Small intestine (tissue), 7 donors: ENCODE data around the gene MARF1. TPM values are rescaled to one million over a fixed set of nuclear protein-coding genes. Genes with fewer than 3 reads are reported as not detected.
"Not testable (repeated sequence)": the region's sequence is repeated elsewhere in the genome, so short reads cannot be mapped to it uniquely, and the experiment has no call there.

Experiments
- DNase-seq, 2 donors: peaks; one replicate each; pipeline versions ENCODE4 v3.0.0 to v3.0.0-alpha.2; 2013
- FAIRE-seq: peaks from 2 replicates; lab custom pipeline; 2012; peaks lifted over from hg19 to GRCh38; lab: Jason Lieb, UNC
- H3K27ac ChIP-seq, 3 donors: one replicate each; pipeline ENCODE4 v1.5.1; 2013; ENCODE audit warnings: low read length in 2 of 3, mild to moderate bottlenecking in 2 of 3, control low read depth in 1 of 3, inconsistent platforms in 1 of 3, low read depth in 1 of 3, moderate library complexity in 1 of 3
- H3K27me3 ChIP-seq, 3 donors: one replicate each; pipeline ENCODE4 v1.6.1; 2013; ENCODE audit warnings: low read length in 3 of 3, inconsistent platforms in 1 of 3; ENCODE audit not compliant: control insufficient read depth in 3 of 3, insufficient read depth in 3 of 3
- H3K36me3 ChIP-seq, 3 donors: one replicate each; pipeline ENCODE4 v1.6.1; 2013; ENCODE audit warnings: low read length in 3 of 3, inconsistent platforms in 1 of 3, low read depth in 1 of 3, mild to moderate bottlenecking in 1 of 3, moderate library complexity in 1 of 3; ENCODE audit not compliant: control insufficient read depth in 3 of 3, insufficient read depth in 2 of 3
- H3K4me1 ChIP-seq, 3 donors: one replicate each; pipeline ENCODE4 v1.6.1; 2013; ENCODE audit warnings: low read length in 2 of 3, inconsistent platforms in 1 of 3, low read depth in 1 of 3, mild to moderate bottlenecking in 1 of 3, moderate library complexity in 1 of 3; ENCODE audit not compliant: control insufficient read depth in 3 of 3, insufficient read depth in 2 of 3
- H3K4me3 ChIP-seq, 3 donors: one replicate each; pipeline ENCODE4 v1.5.1; 2013; ENCODE audit warnings: low read length in 3 of 3, control low read depth in 1 of 3, inconsistent platforms in 1 of 3, low read depth in 1 of 3, mild to moderate bottlenecking in 1 of 3, moderate library complexity in 1 of 3
- H3K9me3 ChIP-seq, 2 donors: one replicate each; pipeline ENCODE4 v1.6.1; 2013; ENCODE audit warnings: low read depth in 1 of 2, low read length in 1 of 2; ENCODE audit not compliant: control insufficient read depth in 2 of 2, insufficient read depth in 1 of 2
- WGBS, 3 donors: extraction: QIAGEN DNeasy Blood & Tissue Kit; methylation state at CpG; one replicate each; pipeline ENCODE4 v1.1.7; 2013; 5-methylcytosine and 5-hydroxymethylcytosine counted together
- polyA plus RNA-seq, 4 donors: library from polyadenylated mRNA; stranded (reverse) in 3 of 4; unstranded in 1 of 4; fragments of 200-250 nt in 3 of 4; fragments of 120-200 nt in 1 of 4; gene quantifications; one replicate each; pipeline versions ENCODE4 v1.2.1 to v1.2.3, GENCODE V29; 2013
- donor health status: healthy with polysubstance abuse.
- donor health status: control.
- donor health status: control.
- donor health status: Bipolar disorder and iron deficiency.
- donor health status: healthy.

Gene MARF1
- polyA plus RNA-seq, 4 donors, result 14.3 to 41.4 (median 15.7) TPM

DNA sequence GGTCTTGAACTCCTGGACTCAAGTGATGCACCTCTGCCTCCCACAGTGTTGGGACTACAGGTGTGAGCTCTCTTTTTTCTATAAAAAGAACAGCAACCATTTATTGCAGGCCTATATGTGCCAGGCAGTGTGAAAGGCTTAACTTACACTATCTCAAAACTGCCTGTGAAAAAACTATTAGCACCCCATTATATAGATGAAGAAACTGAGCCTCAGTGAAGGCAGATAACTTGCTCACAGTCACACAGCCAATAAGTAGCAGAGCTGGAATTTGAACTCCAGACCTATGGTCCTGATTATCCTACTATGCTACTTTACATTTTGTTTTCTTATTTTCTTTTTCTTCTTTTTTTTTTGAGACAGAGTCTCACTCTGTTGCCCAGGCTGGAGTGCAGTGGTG, 22.2 kb upstream of the MARF1 start:
- Histone ChIP-seq H3K9me3 (no peaks in the 10 kb centered on the region), H3K4me1 (no peaks in the 10 kb centered on the region), H3K27me3 (no peaks in the 10 kb centered on the region), H3K4me3 (no peak overlapping the region), H3K36me3 (peaks cover 7 to 47% (median 15%) of the 10 kb centered on the region in 3 donors), H3K27ac (no peak overlapping the region)
- DNase-seq, result no peak
- no peak for FAIRE-seq

DNA sequence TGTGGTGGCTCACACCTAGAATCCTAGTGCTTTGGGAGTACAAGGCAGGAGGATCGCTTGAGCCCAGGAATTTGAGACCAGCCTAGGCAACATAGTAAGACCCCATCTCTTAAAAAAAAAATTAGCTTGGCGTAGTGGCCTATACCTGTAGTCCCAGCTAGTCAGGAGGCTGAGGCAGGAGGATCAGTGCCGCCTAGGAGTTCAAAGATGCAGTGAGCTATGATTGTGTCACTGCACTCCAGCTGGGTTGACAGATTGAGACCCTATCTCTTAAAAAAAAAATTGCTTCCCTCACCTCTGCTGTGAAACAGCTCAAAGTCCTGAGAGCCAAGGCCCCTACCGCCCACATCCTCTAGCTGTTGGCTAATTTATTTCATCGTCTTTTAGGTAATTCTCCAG, 17.2 kb upstream of the MARF1 start:
- no peak for DNase-seq
- WGBS, 3 donors, result 93 to 95% (median 94%) methylated on average over 5 of the region's 5 CpGs
- no peak for FAIRE-seq
- Histone ChIP-seq H3K4me1 (no peaks in the 10 kb centered on the region), H3K9me3 (no peaks in the 10 kb centered on the region), H3K27me3 (no peaks in the 10 kb centered on the region), H3K27ac (no peak overlapping the region), H3K36me3 (peaks cover 0 to 11% (median 4%) of the 10 kb centered on the region in 3 donors), H3K4me3 (no peak overlapping the region)

- H3K4me1 ChIP-seq, result no peaks in the 10 kb centered on the region
- peak overlapping the region in 1 of 3 donors; percentile 9 for H3K27ac ChIP-seq
- no peaks in the 10 kb centered on the region for H3K27me3 ChIP-seq
- H3K36me3 ChIP-seq, result peaks cover 0 to 7% (median 0%) of the 10 kb centered on the region in 3 donors
- FAIRE-seq (no peak), DNase-seq (no peak)
- H3K4me3 ChIP-seq, result no peak overlapping the region
- 89 to 94% (median 90%) methylated on average over 5 of the region's 5 CpGs for WGBS, 3 donors
- no peaks in the 10 kb centered on the region for H3K9me3 ChIP-seq
Observed at GRCh38 chr16:15658556-15658955, 15.6 kb upstream of the MARF1 start.

GRCh38 chr16:15658149-15658548, 15.2 kb upstream of the MARF1 start:
- no peak overlapping the region for H3K4me3 ChIP-seq
- H3K27ac ChIP-seq, result no peak overlapping the region
- 85 to 91% (median 87%) methylated on average over 6 of the region's 6 CpGs for WGBS, 3 donors
- DNase-seq, result no peak
- H3K4me1 ChIP-seq, result no peaks in the 10 kb centered on the region
- no peaks in the 10 kb centered on the region for H3K27me3 ChIP-seq
- FAIRE-seq, result no peak
- no peaks in the 10 kb centered on the region for H3K9me3 ChIP-seq
- H3K36me3 ChIP-seq, result peaks cover 0 to 7% (median 0%) of the 10 kb centered on the region in 3 donors

DNA sequence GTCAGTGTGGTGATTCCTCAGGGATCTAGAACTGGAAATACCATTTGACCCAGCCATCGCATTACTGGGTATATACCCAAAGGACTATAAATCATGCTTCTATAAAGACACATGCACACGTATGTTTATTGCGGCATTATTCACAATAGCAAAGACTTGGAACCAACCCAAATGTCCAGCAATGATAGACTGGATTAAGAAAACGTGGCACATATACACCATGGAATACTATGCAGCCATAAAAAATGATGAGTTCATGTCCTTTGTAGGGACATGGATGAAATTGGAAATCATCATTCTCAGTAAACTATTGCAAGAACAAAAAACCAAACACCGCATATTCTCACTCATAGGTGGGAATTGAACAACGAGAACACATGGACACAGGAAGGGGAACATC, 12.6 kb upstream of the MARF1 start:
- FAIRE-seq, H3K4me3 ChIP-seq: not testable (repeated sequence)
- WGBS, 3 donors, result 96 to 99% (median 96%) methylated on average over 3 of the region's 6 CpGs

DNA sequence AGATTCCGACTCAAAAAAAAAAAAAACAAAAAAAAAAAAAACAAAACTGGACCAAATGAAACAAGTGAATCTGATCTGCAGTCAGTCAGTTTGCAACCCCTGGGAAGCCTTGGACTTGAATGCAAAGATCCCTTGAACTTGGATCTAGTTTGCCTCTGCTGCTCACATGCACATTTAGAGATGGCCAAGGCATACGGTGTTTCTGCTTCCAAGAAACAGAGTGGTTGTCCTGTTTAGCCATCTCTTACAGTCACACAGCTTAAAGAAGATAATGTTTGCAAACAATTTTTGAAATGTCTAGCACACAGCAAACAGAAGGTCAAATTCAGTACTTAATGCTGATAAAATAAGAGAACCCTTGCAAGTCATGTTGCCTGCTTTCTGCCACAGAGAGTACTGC, 11.6 kb upstream of the MARF1 start:
- no peak overlapping the region for H3K27ac ChIP-seq
- H3K36me3 ChIP-seq, result peaks cover 0 to 3% (median 0%) of the 10 kb centered on the region in 3 donors
- no peak overlapping the region for H3K4me3 ChIP-seq
- H3K9me3 ChIP-seq, result no peaks in the 10 kb centered on the region
- peaks cover 0 to 4% (median 0%) of the 10 kb centered on the region in 3 donors for H3K4me1 ChIP-seq
- 55 to 83% (median 82%) methylated on average over 2 of the region's 2 CpGs for WGBS, 3 donors
- H3K27me3 ChIP-seq, result no peaks in the 10 kb centered on the region
- no peak for DNase-seq
- no peak for FAIRE-seq

More for the DNA sequence above, 12.6 kb upstream of the MARF1 start:
- not testable (repeated sequence) for H3K27me3 ChIP-seq, H3K36me3 ChIP-seq, DNase-seq, H3K9me3 ChIP-seq, H3K27ac ChIP-seq, H3K4me1 ChIP-seq

DNA sequence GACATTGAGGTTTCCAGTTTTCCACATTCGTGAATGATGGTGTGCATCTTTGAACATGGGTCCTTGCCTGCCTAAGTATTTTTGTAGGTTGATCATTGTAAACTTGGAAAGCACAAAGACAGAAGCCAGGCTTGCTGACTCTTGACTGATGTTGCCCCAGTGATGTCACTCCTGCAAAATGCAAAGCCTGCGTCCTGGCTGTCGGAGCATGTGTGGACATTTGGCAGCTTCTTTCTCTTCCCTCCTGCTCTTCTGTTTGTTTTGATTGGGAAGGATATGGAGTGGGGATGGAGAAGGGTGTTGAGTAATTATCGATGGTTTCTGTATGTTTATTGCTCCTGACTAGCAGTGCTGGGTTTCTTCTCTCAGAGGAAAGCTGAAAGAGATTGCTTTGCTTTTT, 10.3 kb upstream of the MARF1 start:
- Histone ChIP-seq H3K36me3 (peaks cover 0 to 3% (median 0%) of the 10 kb centered on the region in 3 donors), H3K4me1 (peaks cover 0 to 7% (median 0%) of the 10 kb centered on the region in 3 donors), H3K9me3 (no peaks in the 10 kb centered on the region), H3K4me3 (no peak overlapping the region), H3K27ac (no peak overlapping the region), H3K27me3 (no peaks in the 10 kb centered on the region)
- FAIRE-seq, result no peak
- DNase-seq, result peak in 1 of 2 donors; percentile 8
- 39 to 49% (median 44%) methylated on average over 4 of the region's 4 CpGs for WGBS, 3 donors

- no peaks in the 10 kb centered on the region for H3K36me3 ChIP-seq
- H3K4me1 ChIP-seq, result peaks cover 0 to 7% (median 0%) of the 10 kb centered on the region in 3 donors
- FAIRE-seq, result no peak
- H3K4me3 ChIP-seq, result no peak overlapping the region
- no peak overlapping the region for H3K27ac ChIP-seq
- no peak for DNase-seq
- H3K9me3 ChIP-seq, result no peaks in the 10 kb centered on the region
- 87 to 92% (median 91%) methylated on average over 14 of the region's 14 CpGs for WGBS, 3 donors
- H3K27me3 ChIP-seq, result no peaks in the 10 kb centered on the region
Observed at GRCh38 chr16:15652293-15653001, 9.5 kb upstream of the MARF1 start.
